ENCODE results near the gene PER2. TPM values are rescaled to one million over a fixed set of nuclear protein-coding genes. Genes with fewer than 3 reads are reported as not detected.

The PER2 gene
- total RNA-seq, 2 donors from 2014 or later = 11.5 to 15.0 TPM

DNA sequence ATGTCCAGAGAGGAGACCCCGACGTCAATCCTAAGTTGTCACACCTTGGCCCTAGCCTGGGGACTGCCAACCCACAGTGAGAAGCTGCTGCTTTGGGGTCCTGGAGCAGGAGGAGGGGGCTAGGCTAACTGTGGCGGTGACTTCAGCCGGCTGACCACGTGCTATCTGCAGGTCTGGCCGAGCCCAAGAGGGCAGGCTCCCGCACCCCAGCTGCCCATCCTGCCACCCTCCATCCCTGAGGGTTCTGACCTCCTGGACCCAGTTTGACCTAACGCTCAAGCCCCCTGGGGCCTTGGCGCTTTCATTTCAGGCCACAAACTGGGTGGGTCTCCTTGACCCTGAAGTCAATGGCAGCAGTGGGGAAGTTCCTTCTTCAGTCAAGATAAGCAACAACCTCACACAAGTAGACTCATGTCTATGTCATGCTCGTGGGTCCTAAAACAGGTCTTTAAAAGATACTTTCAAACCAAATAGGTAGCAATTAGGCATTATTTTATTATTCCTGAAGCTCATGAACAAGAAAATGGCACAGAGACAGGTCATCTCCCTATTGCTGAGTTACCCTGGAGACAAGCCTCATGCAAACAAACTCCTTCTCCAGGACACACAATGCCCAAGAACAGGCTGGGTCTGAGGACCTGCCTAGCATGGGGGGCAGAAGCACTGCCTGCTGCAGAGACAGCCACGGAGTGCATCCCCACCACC is 50.8 kb downstream of the PER2 start:
- DNase-seq (ENCODE audit: low spot score in 2 of 2) (no peak), ATAC-seq (no peak)
- H3K27ac Mint-ChIP-seq = no peak overlapping the region
- no peaks in the 10 kb centered on the region for H3K9me3 Mint-ChIP-seq
- no peaks in the 10 kb centered on the region for H3K36me3 Mint-ChIP-seq

DNA sequence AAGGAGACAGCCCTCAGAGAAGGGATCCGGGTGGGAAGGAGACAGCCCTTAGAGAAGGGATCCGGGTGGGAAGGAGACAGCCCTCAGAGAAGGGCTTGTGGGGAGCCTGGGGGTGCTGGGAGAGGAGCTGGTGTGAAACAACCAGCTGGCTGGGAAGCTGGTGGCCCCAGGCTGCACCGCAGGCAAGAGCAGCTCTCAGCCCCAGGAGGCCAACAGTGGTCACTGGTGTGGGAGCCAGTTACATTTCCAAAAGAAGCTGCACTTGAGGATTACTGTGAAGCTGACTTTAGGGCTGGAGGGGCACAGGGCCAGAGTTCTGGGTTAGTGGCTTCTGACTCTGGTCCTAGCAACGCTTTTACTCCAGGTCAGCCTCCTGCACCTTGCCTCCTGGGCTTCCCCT is 51.8 kb downstream of the PER2 start:
- ATAC-seq (no peak), DNase-seq (ENCODE audit: low spot score in 2 of 2) (no peak)
- peaks cover 0 to 3% of the 10 kb centered on the region in 2 donors for H3K9me3 Mint-ChIP-seq
- no peak overlapping the region for H3K27ac Mint-ChIP-seq
- H3K36me3 Mint-ChIP-seq = peaks cover 0 to 4% of the 10 kb centered on the region in 2 donors

DNA sequence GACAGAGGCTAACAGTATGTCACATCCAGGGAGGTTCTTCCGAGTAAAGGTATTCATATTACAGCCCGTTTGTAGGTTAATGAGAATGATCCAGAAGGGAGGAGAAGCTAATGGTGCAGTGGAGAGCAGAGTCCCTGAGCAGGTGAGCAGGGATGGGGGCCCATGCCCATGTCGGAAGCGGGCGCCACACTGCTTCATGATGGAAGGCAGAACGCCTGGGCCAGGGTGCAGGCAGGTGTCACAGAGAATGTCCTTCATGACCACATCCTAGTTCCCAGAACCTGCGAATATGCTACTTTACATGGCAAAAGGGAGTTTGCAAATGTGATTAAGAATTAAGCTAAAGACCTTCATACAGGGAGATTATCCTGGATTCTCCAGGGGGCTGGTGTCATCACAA is 52.6 kb downstream of the PER2 start:
- H3K9me3 Mint-ChIP-seq = peaks cover 0 to 3% of the 10 kb centered on the region in 2 donors
- peaks cover 0 to 6% of the 10 kb centered on the region in 2 donors for H3K36me3 Mint-ChIP-seq
- no peak for ATAC-seq

DNA sequence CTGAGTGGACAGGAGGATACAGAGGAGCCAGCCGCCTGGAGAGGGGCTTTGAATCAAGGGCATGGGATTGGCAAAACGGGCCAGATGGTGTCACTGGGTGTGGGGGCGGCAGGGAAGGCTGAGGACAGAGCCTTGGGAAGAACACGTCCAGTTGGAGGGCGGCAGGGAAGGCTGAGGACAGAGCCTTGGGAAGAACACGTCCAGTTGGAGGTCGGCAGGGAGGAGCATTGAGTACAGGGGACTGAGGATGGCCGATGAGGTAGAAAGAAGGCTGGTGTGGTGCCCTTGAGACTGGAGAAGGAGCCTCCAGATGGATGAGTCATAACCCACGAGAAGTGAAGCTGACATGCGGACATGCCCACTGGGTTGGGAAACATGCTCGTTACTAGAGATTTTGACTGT is 53.1 kb downstream of the PER2 start:
- H3K9me3 Mint-ChIP-seq = peaks cover 0 to 3% of the 10 kb centered on the region in 2 donors
- no peak overlapping the region for H3K27ac Mint-ChIP-seq
- DNase-seq (ENCODE audit: low spot score in 2 of 2) = no peak
- ATAC-seq = no peak
- peaks cover 0 to 6% of the 10 kb centered on the region in 2 donors for H3K36me3 Mint-ChIP-seq

More for the DNA sequence above, 52.6 kb downstream of the PER2 start:
- DNase-seq (ENCODE audit: low spot score in 2 of 2) = no peak
- H3K27ac Mint-ChIP-seq = no peak overlapping the region

DNA sequence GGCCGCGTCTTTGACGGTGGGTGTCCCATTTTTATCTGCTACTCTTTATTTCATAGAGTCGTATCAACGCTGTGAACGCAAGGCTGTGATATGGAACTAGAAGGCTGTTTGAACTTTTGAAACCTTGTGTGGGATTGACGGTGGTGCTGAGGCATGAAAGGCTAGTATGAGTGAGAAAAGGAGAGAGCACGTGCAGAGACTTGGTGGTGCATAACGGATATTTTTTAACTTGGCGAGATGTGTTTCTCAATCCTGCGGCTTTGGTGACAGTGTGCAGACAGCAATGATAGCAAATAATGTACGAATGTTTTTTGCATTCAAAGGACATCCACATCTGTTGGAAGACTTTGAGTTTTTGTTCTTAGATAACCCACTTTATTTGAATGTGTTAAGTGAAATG is 54.8 kb downstream of the PER2 start:
- peaks cover 0 to 3% of the 10 kb centered on the region in 2 donors for H3K9me3 Mint-ChIP-seq
- ATAC-seq (no peak), DNase-seq (ENCODE audit: low spot score in 2 of 2) (no peak)
- H3K36me3 Mint-ChIP-seq = peaks cover 0 to 6% of the 10 kb centered on the region in 2 donors
- H3K27ac Mint-ChIP-seq = no peak overlapping the region

DNA sequence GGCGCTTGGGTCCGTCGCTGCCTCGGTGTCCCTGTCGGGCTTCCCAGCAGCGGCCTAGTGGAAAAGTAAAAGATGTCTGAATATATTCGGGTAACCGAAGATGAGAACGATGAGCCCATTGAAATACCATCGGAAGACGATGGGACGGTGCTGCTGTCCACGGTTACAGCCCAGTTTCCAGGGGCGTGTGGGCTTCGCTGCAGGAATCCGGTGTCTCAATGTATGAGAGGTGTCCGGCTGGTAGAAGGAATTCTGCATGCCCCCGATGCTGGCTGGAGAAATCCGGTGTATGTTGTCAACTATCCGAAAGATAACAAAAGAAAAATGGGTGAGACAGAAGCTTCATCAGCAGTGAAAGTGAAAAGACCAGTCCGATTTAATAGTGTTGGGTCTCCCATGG is 56.6 kb downstream of the PER2 start:
- H3K27ac Mint-ChIP-seq = peak overlapping the region in 1 of 2 donors; percentile 50
- peaks cover 0 to 6% of the 10 kb centered on the region in 2 donors for H3K36me3 Mint-ChIP-seq
- peaks cover 0 to 3% of the 10 kb centered on the region in 2 donors for H3K9me3 Mint-ChIP-seq
- no peak for DNase-seq (ENCODE audit: low spot score in 2 of 2)
- ATAC-seq = no peak

DNA sequence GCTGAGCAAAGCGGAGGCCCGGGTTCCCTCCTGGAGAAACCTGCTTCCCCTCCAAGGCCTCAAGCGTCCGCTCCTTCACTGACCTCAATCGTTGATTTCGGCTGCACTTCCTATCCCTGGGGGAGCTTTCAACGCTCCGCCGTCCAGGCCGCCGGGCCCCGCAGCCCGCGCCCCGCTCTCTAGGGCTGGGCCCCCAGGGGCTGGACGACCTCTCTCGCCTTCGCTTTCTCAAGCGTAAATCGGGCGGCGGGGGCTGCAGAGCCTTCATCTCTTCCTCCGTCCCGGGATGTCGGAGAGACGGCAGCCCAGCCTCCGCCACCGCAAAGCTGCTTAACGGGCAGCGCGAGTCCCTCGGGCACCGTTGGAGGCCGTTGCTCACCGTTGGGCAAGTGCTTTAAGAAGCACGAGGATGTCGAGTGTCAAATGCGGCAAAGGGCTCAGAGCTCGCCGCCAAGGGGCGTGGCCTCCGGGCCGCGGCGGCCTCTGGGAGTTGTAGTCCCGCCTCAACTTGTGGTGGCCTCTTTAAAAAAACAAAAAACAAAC is 57.1 kb downstream of the PER2 start:
- Mint-ChIP-seq H3K36me3 (peaks cover 0 to 6% of the 10 kb centered on the region in 2 donors), H3K9me3 (peaks cover 0 to 3% of the 10 kb centered on the region in 2 donors), H3K27ac (peak overlapping the region in 1 of 2 donors; percentile 50)
- peak; percentile 76 for DNase-seq (ENCODE audit: low spot score in 2 of 2)
- ATAC-seq = peak; percentile 87 to 94

DNA sequence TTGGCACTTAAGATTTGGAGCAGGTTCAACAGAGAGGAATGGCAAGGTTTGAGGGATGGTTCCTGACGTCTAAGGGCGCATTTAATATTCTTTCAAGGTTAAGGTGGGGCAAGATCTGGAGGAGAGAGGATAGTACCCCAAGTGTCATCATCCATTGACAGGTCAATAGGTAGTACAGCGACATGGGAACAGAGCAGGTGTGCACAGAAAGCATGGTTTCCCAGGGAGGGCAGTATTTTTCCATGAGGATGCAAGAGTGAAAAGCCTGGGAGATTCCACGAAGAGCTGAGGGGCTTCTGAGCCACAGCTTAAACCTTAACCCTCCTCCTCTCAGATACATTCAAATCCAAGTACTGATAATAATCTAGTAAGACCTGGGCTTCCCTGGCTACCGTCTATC is 57.7 kb downstream of the PER2 start:
- no peak for DNase-seq (ENCODE audit: low spot score in 2 of 2)
- peaks cover 0 to 3% of the 10 kb centered on the region in 2 donors for H3K9me3 Mint-ChIP-seq
- peaks cover 0 to 6% of the 10 kb centered on the region in 2 donors for H3K36me3 Mint-ChIP-seq
- no peak for ATAC-seq
- no peak overlapping the region for H3K27ac Mint-ChIP-seq

DNA sequence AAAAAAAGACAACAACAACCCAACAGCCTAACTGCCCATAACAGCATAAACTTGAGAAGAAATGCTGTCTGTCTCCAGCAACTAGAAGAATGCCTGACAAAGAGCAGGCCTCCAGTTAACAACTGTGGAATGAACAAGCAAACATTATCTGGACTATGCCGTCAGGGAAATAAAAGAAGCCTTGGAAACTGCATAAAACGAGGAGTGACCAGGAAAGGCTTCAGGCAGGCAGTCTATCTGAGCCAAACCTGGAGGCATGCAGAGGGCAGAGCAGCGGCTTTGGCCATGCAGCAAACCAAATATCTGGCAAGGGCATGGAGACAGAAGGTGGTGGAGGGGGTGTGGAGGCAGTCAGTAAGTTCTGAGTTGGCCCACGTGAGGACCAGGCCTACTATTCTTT is 59.7 kb downstream of the PER2 start:
- Mint-ChIP-seq H3K9me3 (peaks cover 0 to 3% of the 10 kb centered on the region in 2 donors), H3K36me3 (peaks cover 0 to 6% of the 10 kb centered on the region in 2 donors), H3K27ac (no peak overlapping the region)
- DNase-seq (ENCODE audit: low spot score in 2 of 2) (no peak), ATAC-seq (no peak)

DNA sequence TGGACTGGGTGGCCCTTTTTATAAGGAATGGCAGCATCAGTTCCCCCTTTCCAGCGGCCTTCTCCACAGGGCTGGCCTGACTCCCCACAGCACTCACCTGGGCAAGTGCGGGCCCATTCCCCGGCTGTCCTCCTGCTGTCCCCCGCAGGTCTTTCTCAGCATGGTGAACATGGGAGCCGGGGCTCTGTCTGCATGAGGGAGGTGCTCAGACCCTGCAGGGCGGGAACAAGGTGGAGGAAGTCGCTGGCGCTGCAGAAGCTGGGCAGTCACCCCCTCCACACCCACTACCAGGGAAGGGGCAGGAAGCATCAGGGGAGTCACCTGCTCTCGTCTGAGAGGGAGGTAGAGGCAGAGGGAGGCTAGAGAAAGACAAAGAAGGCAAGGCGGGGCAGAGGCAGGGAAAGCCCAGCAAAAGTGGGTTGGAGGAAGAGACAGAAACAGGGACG is 60.8 kb downstream of the PER2 start:
- peaks cover 0 to 6% of the 10 kb centered on the region in 2 donors for H3K36me3 Mint-ChIP-seq
- H3K9me3 Mint-ChIP-seq = peaks cover 0 to 3% of the 10 kb centered on the region in 2 donors
- no peak overlapping the region for H3K27ac Mint-ChIP-seq
- DNase-seq (ENCODE audit: low spot score in 2 of 2) = no peak
- ATAC-seq = no peak

DNA sequence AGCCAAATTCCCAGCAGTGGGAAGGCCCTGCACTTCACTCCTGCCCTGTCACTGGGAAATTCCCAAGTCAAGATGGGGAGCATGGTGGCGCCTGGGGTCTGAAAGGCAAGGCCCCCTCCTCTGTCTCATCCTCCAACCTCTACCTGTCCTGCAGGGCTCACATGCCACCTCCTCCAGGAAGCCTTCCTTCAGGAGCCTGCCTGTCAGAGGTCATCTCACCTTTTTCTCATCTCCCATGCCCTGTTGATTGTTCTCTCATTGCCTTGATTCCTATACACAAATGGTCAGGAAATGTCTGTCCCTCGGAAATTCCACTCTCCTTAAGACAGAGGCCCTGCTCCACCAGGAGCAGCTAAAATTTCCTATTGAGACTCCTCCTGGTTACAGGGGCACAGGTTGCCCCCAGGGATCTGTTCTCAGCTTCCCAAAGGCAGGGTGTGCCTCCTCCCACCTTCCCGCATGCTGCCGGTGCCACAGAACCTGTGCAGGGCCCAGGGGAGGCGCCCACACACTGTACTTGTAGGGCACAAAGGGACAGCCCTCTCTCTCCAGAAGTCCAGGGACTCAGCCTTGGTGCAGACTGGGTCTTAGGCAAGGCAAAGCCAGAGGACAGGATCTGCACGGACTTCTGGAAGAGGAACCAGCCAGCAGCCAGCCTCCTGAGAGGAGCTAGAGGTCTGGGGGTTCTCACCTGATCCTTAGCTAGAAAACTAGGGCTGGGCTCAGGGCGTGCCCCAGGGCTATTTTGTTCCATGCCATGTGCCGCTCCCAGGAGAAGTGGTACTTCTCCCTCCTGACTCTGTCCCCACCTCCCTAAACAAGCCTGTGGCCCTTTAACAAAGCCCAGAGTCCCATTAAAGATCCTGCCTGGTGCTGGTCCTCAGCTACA is 61.5 kb downstream of the PER2 start:
- DNase-seq (ENCODE audit: low spot score in 2 of 2) (no peak), ATAC-seq (no peak)
- Mint-ChIP-seq H3K9me3 (no peaks in the 10 kb centered on the region), H3K27ac (peak overlapping the region; percentile 30 to 64), H3K36me3 (peaks cover 0 to 6% of the 10 kb centered on the region in 2 donors)

DNA sequence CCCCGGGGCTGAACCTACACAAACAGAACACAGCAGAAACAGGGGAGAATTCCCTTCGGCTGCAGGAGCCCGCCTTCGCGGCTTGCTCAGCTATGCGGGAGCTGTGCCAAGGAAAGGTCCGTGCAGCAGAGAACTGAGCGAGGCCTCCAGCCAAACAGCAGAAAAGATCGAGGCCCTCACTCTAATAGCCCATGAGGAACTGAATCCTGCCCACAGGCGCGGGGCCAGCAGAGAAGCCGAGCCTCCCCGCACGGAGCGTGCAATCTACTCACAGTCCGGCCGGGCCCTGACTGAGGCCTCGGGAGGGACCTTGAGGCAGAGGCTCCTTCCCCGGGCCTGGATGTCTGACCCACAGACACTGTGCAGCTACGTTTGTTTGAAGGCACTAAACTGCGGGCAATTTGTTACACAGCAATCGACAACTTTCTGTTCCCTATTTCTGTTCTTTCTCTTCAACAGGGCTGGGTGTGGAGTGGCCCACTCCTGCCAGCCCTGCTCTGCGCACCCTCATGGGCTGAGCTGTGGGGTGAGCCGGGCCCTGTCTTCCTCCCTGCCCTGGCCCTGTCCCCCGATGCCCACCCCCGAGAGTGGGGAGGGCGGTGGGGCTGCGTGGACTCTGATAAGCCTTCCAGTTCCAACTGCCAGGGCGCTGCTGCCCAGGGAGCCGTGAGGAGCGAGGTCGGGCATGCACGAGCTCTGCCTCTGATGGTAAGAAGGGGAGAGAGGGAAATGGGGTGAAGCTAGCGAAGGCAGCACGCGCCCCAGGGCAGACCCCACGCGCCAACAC is 62.3 kb downstream of the PER2 start:
- H3K9me3 Mint-ChIP-seq = no peaks in the 10 kb centered on the region
- no peaks in the 10 kb centered on the region for H3K36me3 Mint-ChIP-seq
- H3K27ac Mint-ChIP-seq = peak overlapping the region in 1 of 2 donors; percentile 42
- ATAC-seq (no peak), DNase-seq (ENCODE audit: low spot score in 2 of 2) (no peak)

DNA sequence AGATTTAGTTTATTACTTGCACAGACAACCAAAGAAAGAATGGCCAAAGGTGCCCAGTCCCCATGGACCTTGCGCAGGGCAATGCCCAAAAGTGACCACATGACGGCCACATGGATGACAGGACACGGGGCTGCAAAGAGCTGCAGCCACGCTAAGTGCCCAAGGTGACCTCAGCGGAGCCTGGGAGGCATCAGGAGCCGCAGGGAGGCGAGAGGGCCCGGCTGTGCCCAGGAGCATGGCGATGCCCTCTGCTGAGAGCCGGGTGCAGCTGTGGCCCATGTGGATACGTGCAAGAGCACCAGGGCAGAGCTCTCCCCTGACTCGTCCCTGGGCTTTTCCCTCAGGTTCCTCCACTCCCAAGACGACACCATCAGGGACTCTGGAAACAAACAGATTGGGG is 63.3 kb downstream of the PER2 start:
- Mint-ChIP-seq H3K27ac (peak overlapping the region in 1 of 2 donors; percentile 42), H3K9me3 (no peaks in the 10 kb centered on the region), H3K36me3 (no peaks in the 10 kb centered on the region)
- DNase-seq (ENCODE audit: low spot score in 2 of 2) (no peak), ATAC-seq (no peak)

DNA sequence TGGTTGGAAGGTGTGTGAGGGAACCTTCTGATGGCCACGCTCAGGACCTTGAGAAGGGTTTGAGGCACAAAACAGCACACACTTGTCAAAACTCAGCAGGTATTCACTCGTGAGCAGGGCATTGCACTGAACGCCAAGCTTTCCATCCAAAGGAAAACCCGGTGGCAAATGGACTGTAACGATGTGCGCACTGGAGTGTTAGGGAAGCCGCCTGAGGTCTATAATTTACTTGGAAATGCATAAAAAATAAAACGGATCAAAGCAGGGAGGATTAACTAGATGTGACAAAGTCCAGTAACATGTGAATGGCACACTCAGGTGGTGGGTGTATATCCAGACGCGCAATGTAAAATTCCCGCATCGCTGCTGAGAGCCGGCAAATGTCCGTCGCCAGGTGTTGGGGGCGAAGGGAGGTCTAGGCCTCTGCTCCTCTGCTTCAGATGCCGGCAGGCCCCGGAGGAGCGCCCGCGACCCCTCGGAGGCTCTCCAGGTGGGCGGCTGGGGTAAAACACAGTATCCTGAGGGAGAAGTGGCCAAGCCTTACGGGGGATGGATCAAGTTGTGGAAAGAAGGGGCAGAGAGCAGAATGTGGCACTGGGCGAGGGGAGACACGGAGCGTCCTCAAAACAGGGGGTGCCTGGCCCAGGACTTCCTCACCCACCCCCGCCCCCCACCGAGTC is 63.9 kb downstream of the PER2 start:
- Mint-ChIP-seq H3K36me3 (no peaks in the 10 kb centered on the region), H3K27ac (no peak overlapping the region), H3K9me3 (no peaks in the 10 kb centered on the region)
- ATAC-seq (no peak), DNase-seq (ENCODE audit: low spot score in 2 of 2) (no peak)

DNA sequence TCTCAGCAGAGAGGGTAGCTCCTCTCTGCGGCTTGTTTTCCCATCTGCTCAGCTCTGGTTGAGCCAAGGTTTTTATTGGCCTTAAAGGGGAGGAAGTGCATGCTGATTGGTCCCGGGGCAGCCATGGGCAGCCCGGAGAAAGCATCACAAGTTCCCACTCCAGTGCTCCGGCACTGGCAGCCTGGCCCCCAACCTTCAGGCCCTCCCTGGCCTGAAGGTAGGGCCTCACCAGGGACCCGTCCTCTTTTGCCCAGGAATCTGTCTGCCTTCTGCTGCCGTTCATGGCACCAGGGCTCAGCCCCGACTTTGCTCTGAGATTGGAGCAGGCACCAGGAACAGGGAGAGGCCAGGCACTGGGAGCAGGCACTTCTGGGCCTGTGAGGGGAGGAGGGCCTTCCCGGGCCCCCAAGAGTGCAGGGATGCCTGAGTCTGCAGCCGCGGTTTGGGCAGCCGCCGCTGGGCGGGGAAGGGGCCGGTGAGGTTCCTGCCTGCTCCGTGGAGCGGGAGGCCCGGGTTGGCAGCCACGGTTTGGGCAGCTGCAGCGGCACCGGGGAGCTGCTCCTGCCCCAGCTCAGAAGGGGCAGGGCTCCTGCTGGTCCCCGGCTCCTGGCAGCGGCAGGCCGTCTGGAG is 67.4 kb downstream of the PER2 start:
- H3K36me3 Mint-ChIP-seq = no peaks in the 10 kb centered on the region
- ATAC-seq = peak in 1 of 2 donors; percentile 54
- DNase-seq (ENCODE audit: low spot score in 2 of 2) = no peak
- no peak overlapping the region for H3K27ac Mint-ChIP-seq
- no peaks in the 10 kb centered on the region for H3K9me3 Mint-ChIP-seq

All from activated naive CD4-positive, alpha-beta T cell treated with anti-CD3 and anti-CD28 coated beads, Interleukin-2, amount 50 U/mL, for 72 hours (primary cell).